NCI-H82 treated with DMSO at 0.1 percent for 48 hours (cell line): Measurements from ENCODE around the gene UBR1.
A peak's percentile ranks its signal among the peaks of the same experiment; 100 is the strongest.
"Not testable (repeated sequence)": the region's sequence is repeated elsewhere in the genome, so short reads cannot be mapped to it uniquely, and the experiment has no call there.

Experiments
- DNase-seq: peaks from one replicate; lab custom pipeline; 2025; ENCODE audit not compliant: unreplicated experiment; lab: John Stamatoyannopoulos, UW

The UBR1 gene

DNA sequence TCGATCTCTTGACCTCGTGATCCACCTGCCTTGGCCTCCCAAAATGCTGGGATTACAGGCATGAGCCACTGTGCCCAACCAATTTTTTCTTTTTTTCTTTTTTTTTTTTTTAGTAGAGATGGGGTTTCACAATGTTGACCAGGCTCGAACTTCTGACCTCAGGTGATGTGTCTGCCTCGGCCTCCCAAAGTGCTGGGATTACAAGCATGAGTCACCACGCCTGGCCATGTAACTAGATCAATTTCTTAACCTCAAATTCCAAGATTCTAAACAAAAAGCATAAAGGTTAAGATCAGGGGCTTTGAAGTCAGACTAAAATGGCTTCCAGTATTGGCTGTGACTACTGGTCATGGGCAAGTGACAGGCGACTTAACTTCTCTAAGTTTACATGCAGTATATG lies 126.7 kb downstream of the UBR1 start:
- DNase-seq: not testable (repeated sequence)

DNA sequence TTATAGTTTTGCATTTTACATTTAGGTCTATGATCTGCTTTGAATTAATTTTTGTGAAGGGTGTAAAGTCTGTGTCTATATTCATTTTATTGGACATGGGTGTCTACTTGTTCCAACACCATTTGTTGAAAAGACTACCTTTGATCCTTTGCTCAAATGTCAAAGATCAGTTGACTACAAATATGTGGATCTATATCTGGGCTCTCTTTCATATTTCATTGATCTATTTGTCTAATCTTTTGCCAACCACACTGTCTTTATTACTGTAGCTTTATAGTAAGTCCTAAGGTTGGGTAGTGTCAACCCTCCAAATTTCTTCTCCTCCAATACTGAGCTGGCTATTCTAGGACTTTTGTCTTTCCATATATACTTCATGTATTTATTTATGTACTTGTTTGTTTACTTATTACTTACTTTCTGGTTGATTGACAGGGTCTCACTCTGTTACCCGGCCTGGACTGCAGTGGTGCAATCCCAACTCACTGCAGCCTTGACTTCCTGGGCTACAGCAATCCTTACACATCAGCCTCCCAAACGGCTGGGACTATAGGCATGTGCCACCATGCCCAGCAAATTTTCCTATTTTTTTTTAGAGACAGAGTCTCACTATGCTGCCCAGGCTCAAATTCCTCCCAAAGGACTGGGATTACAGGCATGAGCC lies 131.5 kb downstream of the UBR1 start:
- DNase-seq: no peak

DNA sequence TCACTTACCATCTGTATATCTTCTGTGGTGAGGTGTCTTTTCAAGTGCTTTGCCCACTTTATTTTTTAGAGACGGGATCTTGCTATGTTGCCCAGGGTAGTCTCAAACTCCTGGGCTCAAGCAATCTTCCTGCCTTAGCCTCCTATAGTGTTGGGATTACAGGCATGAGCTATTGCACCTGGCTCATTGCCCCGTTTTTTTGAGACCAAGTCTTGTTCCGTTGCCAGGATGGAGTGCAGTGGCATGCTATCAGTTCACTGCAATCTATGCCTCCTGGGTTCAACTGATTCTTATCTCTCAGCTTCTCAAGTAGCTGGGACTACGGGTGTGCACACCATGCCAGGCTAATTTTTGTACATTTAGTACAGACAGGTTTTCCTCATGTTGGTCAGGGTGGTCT lies 132.7 kb downstream of the UBR1 start:
- DNase-seq: no peak

DNA sequence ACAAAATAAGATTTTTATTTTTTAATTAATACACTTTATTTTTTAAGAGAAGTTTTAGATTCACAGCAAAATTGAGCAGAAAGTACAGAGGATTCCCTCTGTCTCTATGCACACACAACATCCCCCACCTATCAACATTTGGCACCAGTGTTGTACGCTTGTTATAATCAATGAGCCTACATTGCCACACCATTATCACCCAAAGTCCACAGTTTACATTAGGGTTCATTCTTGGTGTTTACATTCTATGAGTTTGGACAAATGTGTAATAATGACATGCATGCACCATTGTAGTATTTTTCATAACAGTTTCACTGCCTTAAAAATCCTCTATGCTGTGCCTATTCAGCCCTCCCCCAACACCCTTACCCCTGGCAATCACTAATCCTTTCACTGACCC lies 134.0 kb downstream of the UBR1 start:
- DNase-seq: no peak

DNA sequence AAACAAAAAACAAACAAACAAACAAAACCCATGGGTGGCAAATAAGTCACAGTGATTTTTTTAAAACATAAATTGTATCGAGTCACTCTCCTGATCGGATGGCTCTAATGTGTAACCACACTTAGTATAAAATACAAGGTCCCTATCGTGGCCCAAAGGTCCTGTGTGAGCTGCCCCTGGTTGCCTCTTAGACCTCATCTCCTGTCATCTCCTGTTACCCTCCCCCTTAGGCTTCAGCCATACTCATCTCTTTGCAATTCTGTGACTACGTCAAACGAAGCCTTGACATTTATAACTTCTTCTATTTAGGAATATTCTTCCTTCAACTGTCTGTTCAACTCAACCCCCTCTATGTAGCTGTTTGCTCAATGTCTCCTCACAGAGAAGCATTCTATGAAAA lies 141.4 kb downstream of the UBR1 start:
- no peak for DNase-seq

DNA sequence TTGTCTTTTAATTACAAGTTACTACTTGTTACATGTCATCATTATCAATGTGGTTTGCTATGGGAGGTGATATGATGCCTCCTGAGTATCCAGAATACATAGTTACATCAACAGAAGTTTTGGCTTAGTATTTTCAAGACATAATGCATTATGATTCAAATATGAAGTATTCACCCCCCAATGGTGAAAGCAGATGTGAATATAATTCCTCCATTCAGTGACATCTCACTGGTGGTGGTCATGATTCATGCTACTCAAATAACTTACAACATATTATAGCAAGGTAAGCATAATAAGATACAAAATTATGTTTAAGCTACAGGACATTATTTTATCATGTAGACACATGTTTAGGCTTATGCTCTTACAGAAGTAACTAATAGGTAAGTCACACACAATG lies 150.3 kb downstream of the UBR1 start:
- DNase-seq: no peak

DNA sequence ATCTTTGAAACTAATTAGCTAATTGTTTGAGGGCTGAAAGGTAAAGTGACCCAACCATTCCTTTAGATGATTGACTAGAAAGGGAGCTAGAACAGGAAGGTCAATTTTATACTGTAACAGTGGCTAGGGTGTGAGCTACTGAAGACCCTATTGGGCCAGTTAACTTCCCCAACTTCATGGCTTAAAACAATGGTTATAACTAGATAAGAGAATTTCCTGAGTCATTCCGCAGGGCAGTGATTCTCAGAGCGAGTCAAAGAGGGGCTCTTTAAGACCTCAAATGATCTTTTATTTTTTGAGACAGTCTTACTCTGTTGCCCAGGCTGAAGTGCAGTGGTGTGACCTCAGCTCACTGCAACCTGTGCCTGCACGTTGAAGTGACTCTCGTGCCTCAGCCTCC lies 151.5 kb downstream of the UBR1 start:
- DNase-seq: no peak

DNA sequence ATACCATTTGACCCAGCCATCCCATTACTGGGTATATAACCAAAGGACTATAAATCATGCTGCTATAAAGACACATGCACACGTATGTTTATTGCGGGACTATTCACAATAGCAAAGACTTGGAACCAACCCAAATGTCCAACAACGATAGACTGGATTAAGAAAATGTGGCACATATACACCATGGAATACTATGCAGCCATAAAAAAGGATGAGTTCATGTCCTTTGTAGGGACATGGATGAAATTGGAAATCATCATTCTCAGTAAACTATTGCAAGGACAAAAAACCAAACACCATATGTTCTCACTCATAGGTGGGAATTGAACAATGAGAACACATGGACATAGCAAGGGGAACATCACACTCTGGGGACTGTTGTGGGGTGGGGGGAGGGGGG lies 156.9 kb downstream of the UBR1 start:
- DNase-seq: not testable (repeated sequence)

DNA sequence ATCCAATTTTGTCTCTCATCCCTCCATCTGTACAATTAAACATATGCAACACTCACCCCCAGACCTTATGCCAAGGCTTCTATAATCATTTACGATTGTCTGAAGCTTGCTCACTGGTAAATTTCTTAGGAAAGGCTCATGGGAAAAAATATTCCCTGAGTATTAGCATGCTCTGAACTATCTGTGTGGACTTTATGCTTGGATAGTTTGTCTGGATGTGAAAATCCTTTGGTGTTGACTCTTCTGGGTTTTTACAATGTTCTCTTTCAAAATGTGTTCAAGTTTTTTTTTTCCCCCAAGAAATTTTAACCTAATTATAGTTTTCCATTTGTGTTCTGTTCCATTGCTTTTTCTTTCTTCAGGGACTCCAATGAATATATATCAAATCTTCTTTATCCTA lies 165.3 kb downstream of the UBR1 start:
- no peak for DNase-seq

DNA sequence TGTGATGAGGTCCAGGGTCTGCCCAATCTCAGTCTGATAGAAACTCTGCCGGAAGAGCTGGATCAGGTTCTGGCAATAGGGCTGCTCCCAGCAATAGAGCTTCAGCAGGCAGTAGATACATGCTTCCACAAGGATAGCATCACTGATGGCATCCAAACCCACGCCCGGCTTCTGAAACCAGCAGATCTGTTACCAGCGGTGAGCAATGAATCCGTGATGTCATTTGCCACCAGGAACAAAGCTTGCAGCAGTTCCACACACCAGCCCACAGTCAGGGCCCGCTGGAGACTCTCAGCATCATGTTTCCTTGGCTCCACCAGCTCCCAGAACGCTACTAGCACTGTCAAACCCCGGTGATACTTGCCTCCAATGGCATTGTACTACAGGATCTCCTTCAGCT lies 166.0 kb downstream of the UBR1 start:
- no peak for DNase-seq

DNA sequence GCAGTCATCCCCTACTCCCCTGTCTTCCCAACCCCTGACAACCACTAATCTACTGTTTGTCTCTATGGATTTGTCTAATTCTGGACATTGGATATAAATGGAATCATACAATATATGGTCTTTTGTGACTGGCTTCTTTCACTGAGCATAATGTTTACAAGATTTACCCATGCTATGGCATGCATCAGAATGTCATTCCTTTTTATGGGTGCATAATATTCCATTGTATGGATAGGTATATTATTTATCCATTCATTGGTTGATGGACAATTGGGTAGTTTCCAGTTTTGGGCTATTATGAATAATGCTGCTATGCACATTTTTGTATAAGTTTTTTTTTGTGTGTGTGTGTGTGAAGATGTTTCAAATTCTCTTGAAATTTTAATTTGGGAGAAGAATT lies 168.7 kb downstream of the UBR1 start:
- no peak for DNase-seq

DNA sequence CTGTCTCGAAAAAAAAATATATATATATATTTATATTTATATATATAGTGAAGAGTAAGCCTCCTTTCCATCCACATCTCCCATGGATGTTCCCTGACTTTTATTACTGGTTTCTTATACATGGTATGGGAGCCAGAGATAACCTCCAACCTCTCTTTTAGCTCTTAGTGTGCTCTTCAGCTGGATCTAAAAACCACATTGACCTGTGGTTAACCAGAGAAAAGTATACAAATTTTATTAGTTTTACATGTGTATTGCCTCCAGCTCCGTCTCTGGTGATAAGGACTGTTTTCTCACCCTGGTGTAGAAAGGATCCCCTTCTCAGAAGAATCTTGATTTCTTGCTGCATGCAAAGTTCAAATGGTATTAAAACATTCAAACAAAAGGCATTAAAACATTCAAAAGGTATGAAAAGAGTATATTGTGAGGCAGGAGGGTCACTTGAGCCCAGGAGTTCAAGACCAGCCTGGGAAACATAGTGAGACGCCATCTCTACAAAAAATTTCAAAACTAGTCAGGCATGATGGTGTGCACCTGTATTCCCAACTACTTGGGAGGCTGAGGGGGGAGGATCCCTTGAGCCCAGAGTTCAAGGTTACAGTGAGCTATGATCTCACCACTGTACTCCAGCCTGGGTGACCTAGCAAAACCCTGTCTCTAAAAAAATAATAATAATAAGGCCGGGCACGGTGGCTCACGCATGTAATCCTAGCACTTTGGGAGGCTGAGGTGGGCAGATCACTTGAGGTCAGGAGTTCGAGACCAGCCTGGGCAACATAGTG lies 171.8 kb downstream of the UBR1 start:
- no peak for DNase-seq

DNA sequence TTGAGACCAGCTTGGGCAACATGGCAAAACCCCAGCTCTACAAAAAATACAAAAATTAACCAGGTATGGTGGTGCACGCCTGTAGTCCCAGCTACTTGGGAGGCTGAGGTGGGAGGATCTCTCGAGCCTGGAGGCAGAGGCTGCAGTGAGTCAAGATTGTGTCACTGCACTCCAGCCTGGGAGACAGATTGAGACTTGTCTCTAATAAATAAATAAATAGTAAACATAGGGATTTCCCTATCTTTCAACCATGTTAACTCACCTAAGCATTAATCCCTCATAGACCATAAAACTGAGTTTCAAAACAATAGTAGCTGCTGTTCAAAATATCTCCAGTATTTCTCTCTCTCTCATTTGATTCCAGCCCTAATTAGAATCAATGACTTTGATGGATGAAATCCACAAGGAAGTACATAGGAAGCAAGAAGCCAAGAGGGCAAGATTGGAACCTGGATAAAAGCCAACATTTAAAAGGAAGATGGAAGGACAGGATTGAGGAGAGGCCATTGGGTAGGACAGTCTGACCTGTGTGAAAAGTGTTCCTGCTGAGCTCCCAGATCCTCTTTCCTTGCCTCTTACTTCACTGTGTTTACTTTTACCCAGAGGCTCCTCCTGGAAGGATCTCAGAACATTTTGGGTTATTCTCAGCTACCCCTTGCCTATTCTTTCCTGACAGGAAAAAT lies 172.9 kb downstream of the UBR1 start:
- no peak for DNase-seq

DNA sequence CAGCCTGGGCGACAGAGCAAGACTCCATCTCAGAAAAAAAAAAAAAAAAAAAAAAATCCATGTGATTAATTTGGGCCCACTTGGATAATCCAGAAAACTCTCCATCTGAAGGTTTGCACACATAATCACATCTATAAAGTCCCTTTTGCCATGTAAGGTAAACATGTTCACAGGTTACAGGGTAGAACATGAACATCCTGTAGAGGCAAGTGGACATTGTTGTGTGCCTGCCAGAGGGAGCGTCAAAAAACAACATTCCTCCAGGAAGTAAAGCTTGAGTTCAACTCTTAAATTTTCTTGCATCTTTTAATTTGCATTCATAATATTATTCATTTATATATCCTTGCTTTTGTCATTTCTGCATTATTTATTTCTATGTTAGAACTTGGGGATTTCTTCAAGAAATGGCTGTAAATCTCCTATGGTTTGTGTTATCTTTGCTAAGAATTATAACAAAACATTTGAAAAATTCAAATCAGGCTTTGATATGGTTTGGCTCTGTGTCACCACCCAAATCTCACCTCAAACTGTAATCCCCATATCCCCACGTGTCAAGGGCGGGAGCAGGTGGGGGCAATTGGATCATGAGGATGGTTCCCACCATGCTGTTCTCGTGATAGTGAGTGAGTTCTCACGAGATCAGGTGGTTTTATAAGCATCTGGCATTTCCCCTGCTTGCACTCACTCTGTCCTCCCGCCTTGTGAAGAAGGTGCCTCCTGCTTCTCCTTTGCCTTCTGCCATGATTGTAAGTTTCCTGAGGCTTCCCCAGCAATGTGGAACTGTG lies 173.9 kb downstream of the UBR1 start:
- DNase-seq: no peak

DNA sequence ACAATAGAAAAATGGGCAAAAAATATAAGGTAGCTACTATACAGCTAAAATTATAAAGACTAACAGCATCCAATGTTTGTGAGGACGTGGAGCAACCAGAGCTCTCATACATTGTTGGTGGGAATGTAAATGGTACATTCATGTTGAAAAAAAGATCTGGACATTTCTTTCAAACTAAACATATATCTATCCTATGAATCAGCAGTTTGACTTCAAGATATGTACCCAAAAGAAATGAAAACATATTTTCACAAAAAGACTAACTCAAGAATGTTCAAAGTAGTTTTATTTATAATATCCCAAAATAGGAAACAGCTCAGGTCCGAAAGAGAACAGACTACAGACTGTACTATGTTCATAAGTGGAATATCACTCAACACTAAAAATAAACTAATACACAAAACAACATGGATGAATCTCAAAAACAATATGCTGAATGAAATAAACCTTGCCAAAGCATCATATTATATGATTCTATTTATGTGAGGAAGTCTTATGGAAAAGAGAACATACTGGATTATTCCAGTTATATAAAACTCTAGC lies 176.5 kb downstream of the UBR1 start:
- DNase-seq: no peak

DNA sequence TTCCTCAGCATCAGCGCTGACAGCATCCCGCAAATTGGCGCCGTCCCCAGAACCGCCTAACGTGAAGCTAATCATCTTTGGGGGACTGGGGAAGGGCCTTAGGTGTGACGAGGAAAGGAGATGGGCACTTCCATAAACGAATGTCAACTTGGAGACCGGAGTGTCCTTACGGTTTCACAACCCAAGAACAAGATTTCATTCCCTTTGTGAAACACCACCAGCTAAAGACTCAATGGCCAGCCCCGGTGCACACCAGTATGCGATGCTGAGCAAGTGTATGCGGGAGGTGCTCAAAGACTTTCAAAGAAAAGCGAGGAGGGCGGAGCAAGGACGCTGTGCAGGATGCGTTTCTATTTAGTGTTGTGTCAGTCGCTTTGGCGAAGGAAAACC lies 184.5 kb downstream of the UBR1 start:
- no peak for DNase-seq

DNA sequence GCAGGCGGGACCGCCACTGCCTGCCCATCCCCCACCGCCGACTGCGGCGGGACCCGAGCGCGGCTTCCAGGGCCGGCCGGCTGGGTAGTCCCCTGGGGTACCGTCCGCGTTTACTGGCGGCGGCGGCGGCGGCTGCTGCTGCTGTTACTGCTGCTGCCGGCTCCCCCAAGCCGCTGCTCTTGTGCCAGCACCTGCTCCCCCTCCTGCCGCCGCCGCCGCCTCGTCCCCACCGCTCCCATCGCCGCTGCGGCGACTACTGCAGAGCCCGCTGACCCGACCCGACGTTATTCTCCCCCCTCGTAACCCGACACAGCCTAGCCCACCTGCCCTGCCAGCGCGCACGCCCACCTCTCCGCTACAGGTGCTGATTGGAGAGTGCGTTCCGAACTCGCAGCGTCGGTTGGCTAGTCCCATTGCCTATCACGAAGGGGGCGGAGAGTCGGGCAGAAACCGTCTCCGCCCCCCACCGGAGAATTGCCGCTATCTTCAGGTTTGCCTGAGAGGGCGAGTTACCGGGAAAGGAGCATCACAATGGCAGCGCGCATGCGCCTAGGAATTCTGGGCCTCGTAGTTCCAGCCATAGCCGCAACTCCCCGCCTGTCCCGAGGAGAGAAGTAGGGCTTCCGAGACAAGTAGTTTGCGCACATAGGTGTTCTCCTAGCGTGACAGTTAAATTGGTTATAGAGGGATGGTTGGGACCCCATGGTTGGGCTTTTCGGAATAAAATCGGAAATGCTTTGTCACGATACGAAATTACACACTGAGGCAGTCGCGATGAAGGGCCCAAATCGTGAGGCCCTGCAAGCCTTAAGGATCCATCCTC lies 185.1 kb downstream of the UBR1 start, which contains the start of gene TTBK2:
TTBK2 (minus strand) TSS at position 260 of the 823 bp plus-strand sequence. CDS start 42,161 bp downstream, outside the sequence.
- peak; percentile 99 for DNase-seq

DNA sequence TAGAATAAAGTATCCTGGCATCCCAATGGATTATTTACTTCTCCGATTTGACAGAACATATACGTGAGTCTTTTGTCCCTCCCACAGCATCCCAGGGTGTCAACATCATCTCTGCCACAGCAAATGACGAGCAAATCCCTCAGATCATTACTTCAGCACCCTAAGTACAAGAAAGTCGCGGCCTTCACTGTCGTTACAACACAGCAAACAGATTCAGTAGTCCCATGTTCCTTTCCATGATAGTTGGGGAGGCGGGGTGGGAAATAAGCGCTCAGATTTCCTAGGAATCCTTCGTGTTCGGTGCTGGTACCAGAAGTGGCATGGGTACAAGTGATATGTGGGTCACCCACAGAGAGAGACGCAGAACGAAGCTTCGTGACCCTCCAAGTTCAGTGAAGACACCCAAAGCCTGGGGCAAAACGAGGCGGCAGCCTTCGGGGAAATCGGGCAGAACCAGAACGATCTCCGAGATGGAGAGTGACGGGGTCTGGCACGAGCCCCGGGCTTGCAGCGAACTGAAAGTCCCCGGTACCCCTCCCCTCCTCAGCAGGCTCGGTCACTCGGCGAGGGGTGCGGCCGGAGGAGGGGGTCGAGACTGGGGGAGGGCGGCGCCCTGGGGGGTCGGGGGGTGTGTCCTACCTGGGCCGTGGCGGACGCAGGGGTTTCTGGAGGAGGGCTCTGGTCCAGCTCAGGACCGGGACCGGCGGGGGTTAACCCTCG lies 185.9 kb downstream of the UBR1 start:
- no peak for DNase-seq

DNA sequence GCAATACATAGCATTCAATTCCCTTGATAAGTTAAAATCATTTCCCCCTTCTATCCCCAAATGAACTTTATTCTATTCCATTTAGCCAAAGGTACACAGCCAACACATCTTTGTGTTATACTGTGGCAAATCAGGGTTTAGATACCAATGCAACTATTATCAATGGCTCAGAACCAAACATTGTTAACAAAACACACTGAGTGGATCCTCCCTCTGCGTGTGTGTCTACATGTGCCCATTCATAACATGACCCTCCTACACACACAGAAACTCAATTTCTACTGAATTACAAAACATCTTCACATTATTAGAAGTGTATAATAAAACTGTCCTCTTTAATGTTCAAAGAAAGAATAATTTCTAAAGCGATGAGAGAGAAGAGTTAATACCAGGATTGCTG lies 186.5 kb downstream of the UBR1 start:
- DNase-seq: no peak

DNA sequence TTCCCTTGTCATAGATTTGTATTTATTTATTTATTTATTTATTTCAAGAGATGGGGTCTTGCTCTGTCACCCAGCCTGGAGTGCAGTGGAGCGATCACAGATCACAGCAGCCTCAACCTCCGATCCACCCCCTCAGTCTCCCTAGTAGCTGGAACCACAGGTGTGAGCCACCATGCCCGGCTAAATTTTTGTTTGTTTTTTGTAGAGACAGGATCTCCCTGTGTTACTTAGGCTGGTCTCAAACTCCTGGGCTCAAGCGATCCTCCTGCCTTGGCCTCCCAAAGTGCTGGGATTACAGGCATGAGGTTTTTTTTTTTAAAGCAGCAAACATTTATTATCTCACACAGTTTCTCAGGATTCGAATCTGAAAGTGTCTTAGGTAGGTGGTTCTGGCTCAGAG lies 187.8 kb downstream of the UBR1 start:
- no peak for DNase-seq
